ENCODE data around the gene TIMM17B.

Gene TIMM17B

GRCh38 chrX:48905090-48905790 is 7.7 kb upstream of the TIMM17B start:
- Histone ChIP-seq H3K27ac (no peak overlapping the region), H3K36me3 (ENCODE audit: insufficient read depth) (no peaks in the 10 kb centered on the region), H3K4me2 (no peak overlapping the region), H3K4me1 (ENCODE audit: low read depth, poor library complexity, severe bottlenecking) (peaks cover 6% of the 10 kb centered on the region), H3K4me3 (IDR thresholded peaks at IDR 0.05; ENCODE audit: insufficient read depth, low read depth, low read length) (no peak overlapping the region), H4K20me1 (ENCODE audit: insufficient read depth) (no peaks in the 10 kb centered on the region), H3K27me3 (ENCODE audit: insufficient read depth, low read depth) (no peaks in the 10 kb centered on the region), H3K9ac (no peak overlapping the region), H3K79me2 (ENCODE audit: insufficient read depth, low read depth) (peaks cover 9% of the 10 kb centered on the region; the same call in 1 of the 2 replicates), H2AFZ (ENCODE audit: low read depth) (no peak overlapping the region)
- no peak for TF ChIP-seq CTCF (conservative IDR thresholded peaks at IDR 0.05; ENCODE audit: low read depth, low read length)

GRCh38 chrX:48904626-48905025 is 7.1 kb upstream of the TIMM17B start:
- H3K27me3 ChIP-seq (ENCODE audit: insufficient read depth, low read depth): no peaks in the 10 kb centered on the region
- no peak overlapping the region for H3K4me2 ChIP-seq
- no peak overlapping the region for H2AFZ ChIP-seq (ENCODE audit: low read depth)
- peaks cover 11% of the 10 kb centered on the region for H3K4me1 ChIP-seq (ENCODE audit: low read depth, poor library complexity, severe bottlenecking)
- no peak overlapping the region for H3K27ac ChIP-seq
- no peak overlapping the region for H3K4me3 ChIP-seq (IDR thresholded peaks at IDR 0.05; ENCODE audit: insufficient read depth, low read depth, low read length)
- no peak overlapping the region for H3K9ac ChIP-seq
- H4K20me1 ChIP-seq (ENCODE audit: insufficient read depth): no peaks in the 10 kb centered on the region
- TF ChIP-seq CTCF (conservative IDR thresholded peaks at IDR 0.05; ENCODE audit: low read depth, low read length): no peak
- H3K36me3 ChIP-seq (ENCODE audit: insufficient read depth): no peaks in the 10 kb centered on the region
- peaks cover 14% of the 10 kb centered on the region; the same call in 1 of the 2 replicates for H3K79me2 ChIP-seq (ENCODE audit: insufficient read depth, low read depth)

GRCh38 chrX:48904180-48904579 is 6.6 kb upstream of the TIMM17B start:
- Histone ChIP-seq H3K36me3 (ENCODE audit: insufficient read depth) (no peaks in the 10 kb centered on the region), H4K20me1 (ENCODE audit: insufficient read depth) (no peaks in the 10 kb centered on the region), H3K27me3 (ENCODE audit: insufficient read depth, low read depth) (no peaks in the 10 kb centered on the region), H3K27ac (no peak overlapping the region), H3K4me1 (ENCODE audit: low read depth, poor library complexity, severe bottlenecking) (peaks cover 13% of the 10 kb centered on the region), H3K9ac (no peak overlapping the region), H2AFZ (ENCODE audit: low read depth) (no peak overlapping the region), H3K4me2 (no peak overlapping the region), H3K79me2 (ENCODE audit: insufficient read depth, low read depth) (peaks cover 18% of the 10 kb centered on the region; the same call in 1 of the 2 replicates), H3K4me3 (IDR thresholded peaks at IDR 0.05; ENCODE audit: insufficient read depth, low read depth, low read length) (no peak overlapping the region)
- no peak for TF ChIP-seq CTCF (conservative IDR thresholded peaks at IDR 0.05; ENCODE audit: low read depth, low read length)

DNA sequence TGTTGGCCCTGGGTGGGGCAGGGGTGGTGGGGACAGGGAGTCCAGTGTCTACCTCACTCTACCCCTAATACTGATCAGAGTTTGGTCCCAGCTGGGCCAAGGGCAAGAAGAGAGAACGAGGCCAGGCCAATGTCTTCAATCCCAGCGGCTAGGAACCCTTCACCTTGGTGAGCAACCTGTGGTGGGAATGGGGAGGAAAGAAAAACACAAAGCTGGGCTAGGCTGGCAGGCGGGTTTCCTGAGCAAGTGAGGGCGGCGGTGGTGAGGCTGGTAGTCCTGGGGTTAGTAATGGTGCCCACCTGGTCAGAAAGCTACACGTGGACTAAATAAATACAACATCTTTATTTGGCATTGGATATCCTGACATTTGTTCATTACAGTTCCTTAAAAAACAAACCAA is 5.7 kb upstream of the TIMM17B start:
- Histone ChIP-seq H3K27ac (no peak overlapping the region), H4K20me1 (ENCODE audit: insufficient read depth) (no peaks in the 10 kb centered on the region), H3K27me3 (ENCODE audit: insufficient read depth, low read depth) (no peaks in the 10 kb centered on the region), H2AFZ (ENCODE audit: low read depth) (no peak overlapping the region), H3K9ac (no peak overlapping the region), H3K79me2 (ENCODE audit: insufficient read depth, low read depth) (peaks cover 21% of the 10 kb centered on the region; the same call in 1 of the 2 replicates), H3K36me3 (ENCODE audit: insufficient read depth) (no peaks in the 10 kb centered on the region), H3K4me1 (ENCODE audit: low read depth, poor library complexity, severe bottlenecking) (peaks cover 13% of the 10 kb centered on the region), H3K4me2 (no peak overlapping the region), H3K4me3 (IDR thresholded peaks at IDR 0.05; ENCODE audit: insufficient read depth, low read depth, low read length) (no peak overlapping the region)
- no peak for TF ChIP-seq CTCF (conservative IDR thresholded peaks at IDR 0.05; ENCODE audit: low read depth, low read length)

All from KMS-11 (cell line).